ENCODE data around the gene CRYBG1.

Gene CRYBG1

GRCh38 chr6:106462923-106463557, 102.5 kb downstream of the CRYBG1 start:
- DNase-seq: no peak

DNA sequence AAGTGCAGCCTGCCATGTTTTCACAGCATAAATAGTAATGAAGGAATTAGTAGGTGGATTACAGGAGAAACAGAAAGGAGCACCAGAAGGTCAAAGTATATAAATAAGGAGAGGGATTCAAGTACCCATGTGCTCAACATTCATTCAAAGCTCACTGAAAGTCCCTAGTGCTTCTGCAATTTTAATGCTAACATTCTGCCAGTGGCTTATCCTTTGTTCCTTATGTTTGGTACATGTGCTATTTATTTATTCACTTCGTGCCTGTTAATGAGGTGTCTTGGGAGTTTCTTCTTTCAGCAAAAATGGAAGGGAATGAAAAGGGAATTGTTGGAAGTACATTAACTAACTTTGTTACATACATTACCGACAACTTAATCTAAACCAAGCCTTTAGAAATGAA, 105.7 kb downstream of the CRYBG1 start:
- DNase-seq: no peak

DNA sequence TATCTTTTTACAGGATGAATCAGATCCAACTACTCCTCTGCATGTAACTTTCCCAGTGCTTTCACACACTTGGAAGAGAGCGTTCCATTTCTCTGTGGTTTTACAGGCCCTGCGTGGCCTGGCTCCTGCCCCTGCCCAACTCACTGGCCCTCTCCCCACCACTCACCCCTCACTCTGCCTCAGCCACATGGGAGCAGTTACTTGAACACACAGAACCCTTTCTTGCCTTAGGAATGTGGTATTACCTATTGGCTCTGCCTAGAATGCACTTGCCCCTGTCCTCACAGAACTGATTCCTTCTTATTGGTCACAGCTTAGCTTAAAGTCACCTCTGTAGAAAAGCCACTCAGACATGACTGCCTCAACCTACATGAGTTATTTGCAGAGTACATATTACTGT, 108.4 kb downstream of the CRYBG1 start:
- no peak for DNase-seq

DNA sequence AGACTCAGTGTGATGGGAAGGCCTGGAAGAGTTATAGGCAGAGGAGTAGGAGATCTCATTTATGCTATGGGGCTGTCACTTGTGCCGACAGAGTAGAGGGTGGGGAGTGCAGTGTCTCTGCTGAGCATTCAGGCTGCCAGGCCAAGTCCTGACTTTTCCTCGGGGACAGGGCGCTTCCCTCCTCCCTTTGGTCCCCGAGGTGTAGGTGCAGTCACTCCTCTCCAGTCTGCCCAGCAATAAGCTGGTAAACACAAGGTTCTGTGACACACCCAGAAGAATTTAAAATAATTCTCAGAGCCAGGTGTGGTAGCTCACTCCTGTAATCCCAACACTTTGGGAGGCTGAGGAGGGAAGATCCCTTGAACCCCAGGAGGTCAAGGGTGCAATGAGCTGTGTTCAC, 109.4 kb downstream of the CRYBG1 start:
- DNase-seq: no peak

GRCh38 chr6:106470316-106470715, 109.8 kb downstream of the CRYBG1 start:
- DNase-seq: no peak

- no peak for DNase-seq
These were observed 110.3 kb downstream of the CRYBG1 start for GRCh38 chr6:106470811-106471210.

GRCh38 chr6:106473812-106474211, 113.3 kb downstream of the CRYBG1 start:
- no peak for DNase-seq

- no peak for DNase-seq
These were observed 113.9 kb downstream of the CRYBG1 start for GRCh38 chr6:106474466-106474865.

- no peak for DNase-seq
These were observed 114.8 kb downstream of the CRYBG1 start for GRCh38 chr6:106475284-106475683.

DNA sequence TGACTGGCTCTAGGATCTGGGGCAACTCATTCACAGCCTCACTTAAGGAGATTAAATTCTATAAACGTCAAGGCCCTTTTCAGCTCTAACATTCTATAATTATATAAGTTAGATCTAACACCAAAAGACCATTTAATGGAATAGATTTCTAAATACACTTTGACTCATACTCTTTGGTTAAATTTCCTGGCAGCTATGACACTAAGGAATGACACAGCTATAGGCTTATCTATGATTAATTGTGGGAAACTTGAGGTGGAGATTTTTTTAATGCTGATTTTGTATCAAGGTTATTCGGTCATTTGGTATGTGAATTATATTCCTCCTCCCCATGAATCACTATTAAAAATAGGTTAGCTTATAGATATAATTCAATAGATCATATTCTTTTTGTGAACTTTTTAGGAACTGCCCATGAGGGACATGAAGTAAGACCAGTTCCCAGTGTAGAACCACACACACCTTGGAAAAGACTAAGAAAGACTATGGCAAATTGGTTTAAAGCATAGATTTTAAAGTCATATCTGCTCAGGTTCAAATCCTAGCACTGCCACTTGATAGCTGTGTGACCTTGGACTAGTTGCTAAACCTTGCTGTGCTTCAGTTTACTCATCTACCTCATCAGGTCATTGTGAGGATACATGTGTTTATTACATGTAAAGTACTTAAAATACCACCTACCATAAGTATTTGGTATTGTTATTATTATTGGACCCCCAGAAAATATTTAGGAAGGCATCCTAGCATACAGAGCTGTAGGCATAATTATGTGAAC, 116.0 kb downstream of the CRYBG1 start:
- DNase-seq: no peak

- DNase-seq: no peak
These were observed 116.6 kb downstream of the CRYBG1 start for GRCh38 chr6:106477146-106477545.

GRCh38 chr6:106477790-106478189, 117.3 kb downstream of the CRYBG1 start:
- no peak for DNase-seq

DNA sequence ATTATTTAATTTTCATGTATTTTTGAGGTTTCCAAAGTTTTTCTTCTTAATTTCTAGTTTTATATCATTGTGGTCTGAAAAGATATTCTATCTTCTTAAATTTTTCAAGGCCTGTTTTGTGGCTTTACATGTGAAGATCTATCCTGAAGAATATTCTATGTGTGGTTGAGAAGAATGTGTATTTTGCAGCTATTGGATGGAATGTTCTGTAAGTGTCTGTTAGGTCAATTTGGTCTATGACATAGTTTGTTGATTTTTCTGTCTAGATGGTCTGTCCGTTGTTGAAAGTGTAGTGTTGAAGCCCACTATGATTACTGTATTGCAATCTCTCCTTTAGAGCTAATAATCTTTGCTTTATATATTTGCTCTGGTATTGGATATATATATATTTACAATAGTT, 125.7 kb downstream of the CRYBG1 start:
- no peak for DNase-seq

DNA sequence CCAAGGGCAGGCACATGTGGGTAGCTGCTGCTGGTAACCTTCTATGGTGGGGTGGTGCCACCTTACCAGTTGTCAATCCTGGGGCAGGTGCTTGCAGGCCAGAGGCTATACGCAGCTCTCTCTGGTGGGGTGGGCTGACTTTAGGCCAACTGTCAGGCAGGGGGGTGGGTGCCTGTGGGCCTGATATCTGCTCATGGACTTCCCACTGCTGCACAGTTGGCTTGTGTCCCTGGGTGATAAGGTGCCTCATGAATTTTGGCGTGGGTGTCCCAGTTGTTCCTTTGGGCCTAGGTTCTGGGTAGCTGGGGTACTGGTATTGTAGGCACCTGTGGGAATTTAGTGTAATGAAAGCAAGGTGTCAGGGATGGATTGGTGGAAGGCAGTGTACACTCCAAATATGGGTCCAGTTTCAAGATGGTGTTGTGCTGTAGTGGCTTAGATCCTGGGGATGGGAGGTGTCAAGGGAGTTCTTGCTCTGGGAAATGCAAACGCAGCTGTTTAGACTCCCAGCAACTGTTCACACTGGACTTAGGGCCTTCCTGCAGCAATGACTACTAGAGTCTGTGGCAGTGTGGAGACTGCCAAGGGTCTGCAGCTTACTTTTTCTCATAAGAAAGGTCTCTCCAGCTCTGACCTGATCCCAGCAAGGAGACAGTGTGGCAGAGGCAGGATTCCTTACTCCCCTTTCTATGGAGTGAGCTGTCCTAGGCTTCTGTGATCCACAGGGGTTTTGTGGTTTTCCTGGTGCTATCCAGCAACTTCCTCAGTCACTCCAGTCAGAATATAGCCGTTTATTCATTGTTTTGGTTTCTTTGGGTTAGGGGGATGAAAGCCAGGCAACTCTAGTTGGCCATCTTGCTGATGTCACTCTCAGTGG, 128.2 kb downstream of the CRYBG1 start:
- DNase-seq: no peak

DNA sequence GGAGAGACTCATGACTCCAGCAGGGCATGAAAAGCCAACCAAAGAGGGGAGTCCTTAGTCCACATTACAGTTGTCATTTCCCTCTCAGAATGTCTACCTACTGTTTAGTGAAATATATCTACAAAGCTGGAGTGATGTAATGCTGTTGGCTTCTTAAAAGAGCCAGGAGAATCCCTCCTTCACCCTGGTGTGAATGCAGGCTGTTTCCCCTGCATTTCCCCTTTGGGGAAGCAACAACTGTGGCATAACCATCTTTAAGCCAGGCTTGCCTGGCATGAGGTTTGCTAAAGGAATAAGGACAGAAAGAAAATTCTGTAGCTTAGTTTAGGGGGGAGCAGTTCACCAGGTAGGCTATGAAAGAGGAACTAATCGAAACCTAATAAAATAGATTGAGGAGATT, 129.5 kb downstream of the CRYBG1 start:
- no peak for DNase-seq

GRCh38 chr6:106490436-106490835, 129.9 kb downstream of the CRYBG1 start:
- DNase-seq: no peak

GRCh38 chr6:106490974-106491373, 130.5 kb downstream of the CRYBG1 start:
- DNase-seq: no peak

- no peak for DNase-seq
These were observed 134.5 kb downstream of the CRYBG1 start for GRCh38 chr6:106495014-106495413.

DNA sequence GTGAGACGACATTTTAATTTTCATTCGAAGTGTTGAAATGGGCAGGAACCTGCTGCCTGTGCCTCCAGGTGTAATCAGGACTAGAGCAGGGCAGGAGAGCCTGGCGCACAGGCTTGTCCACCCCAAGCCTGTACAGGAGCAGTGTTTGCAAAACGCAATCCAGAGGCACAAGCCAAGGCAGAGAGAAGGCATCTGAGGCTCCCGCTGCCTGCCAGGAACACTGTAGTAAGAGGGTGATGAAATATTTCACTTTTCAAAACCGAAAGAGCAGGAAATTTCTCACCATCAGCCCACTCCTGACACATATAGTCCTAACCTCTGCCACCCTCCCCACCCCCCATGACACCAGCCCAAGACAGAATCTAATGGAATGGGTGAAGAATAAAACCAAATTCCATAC, 136.3 kb downstream of the CRYBG1 start:
- DNase-seq: no peak

- no peak for DNase-seq
These were observed 141.4 kb downstream of the CRYBG1 start for GRCh38 chr6:106501960-106502371.

GRCh38 chr6:106502559-106502958, 142.0 kb downstream of the CRYBG1 start:
- no peak for DNase-seq

DNA sequence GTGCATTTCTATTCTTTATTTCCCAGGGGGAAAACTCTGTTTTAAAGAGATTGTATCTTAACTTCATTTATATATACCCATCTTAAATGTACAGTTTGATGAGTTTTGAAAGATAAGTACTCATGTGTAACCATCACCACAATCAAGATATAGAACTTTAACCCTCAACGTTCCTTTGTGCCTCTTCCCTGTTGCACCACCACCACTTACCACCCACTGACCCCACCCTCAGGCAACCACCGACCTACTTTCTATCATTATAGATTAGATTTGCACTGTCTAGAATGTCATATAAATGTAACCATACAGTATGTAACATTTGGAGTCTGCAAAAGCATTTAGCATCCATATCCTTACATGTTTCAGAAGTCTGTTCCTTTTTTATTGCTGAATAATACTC, 147.8 kb downstream of the CRYBG1 start:
- no peak for DNase-seq

- no peak for DNase-seq
These were observed 148.3 kb downstream of the CRYBG1 start for GRCh38 chr6:106508834-106509233.
